HG03442 (cell line): ENCODE measurements around the gene PLK3.
"Not testable (repeated sequence)": the region's sequence is repeated elsewhere in the genome, so short reads cannot be mapped to it uniquely, and the experiment has no call there.

Experiments
- ATAC-seq: cut with Tn5 transposase; IDR thresholded peaks from one replicate; pipeline ENCODE4 v1.9.1; 2021; ENCODE audit warnings: mild to moderate bottlenecking, moderate library complexity; ENCODE audit not compliant: unreplicated experiment

PLK3 gene

DNA sequence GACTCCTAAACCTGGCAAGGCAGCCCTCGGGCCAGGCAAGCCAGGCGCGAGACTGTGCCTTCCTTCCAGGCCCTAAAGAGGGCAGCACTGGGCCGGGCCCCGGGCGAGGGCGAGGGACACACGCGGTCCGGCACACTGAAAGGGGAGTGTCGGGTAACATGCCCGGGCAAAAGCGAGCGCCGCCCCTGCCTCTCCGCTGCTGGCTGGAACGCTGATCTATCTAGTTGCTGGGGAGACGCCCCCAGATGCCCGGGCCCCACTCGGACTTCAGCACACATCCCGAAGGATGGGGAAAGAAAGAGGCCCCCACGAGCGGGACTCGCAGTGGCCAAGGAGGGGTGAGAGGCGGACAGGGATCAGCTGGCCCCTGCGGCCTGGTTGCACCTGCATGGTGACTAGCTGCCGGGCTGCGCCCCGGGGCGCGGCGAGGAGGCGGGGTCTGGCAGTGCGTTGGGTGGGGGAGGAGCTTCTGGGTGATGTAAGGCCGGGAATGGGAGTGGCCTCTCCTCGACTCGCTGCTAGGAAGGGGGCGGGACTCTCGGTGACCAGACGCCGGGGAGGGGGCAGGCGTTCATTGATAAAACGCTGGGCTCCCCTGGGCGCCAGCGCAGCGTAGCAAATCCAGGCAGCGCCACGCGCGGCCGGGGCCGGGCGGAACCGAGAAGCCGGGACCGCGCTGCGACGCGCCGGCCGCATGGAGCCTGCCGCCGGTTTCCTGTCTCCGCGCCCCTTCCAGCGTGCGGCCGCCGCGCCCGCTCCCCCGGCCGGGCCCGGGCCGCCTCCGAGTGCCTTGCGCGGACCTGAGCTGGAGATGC, at the start of gene PLK3:
TSS of gene PLK3 (plus strand) at position 608 of the 815 bp plus-strand sequence. CDS start at position 695, 87 bp downstream.
- ATAC-seq, result peak; percentile 78

DNA sequence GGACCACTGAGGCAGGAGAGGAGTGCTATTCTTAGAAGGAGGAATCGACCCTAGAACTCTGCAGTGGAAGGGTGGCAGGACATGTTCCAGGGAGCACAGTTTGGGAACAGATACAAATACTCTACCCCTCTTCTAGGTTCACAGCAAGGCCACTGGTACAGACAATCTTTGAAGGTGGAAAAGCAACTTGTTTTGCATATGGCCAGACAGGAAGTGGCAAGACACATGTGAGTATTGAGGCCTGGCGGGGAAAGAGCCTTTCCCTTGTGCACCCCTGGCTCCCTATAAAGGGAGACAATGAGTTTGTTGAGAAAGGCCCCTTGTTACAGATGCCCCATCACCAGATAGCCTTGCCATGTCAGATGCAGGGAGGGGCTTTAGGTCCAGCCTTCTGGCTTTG, 42.8 kb upstream of the PLK3 start:
- ATAC-seq, result no peak

DNA sequence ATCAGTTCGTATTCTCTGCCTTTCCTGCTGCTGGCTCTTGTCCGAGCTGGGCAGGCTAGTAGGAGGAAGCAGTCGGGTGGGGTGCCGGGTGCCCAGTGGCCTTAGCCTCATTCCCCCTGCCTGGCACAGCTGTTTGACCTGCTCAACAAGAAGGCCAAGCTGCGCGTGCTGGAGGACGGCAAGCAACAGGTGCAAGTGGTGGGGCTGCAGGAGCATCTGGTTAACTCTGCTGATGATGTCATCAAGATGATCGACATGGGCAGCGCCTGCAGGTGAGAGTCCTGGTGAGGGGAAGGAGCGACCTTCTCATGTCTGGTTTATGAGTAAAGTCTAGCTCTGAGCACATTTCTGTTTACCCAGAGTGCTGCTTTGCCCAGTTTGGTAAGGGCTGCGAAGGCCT, 41.1 kb upstream of the PLK3 start:
- ATAC-seq, result no peak

DNA sequence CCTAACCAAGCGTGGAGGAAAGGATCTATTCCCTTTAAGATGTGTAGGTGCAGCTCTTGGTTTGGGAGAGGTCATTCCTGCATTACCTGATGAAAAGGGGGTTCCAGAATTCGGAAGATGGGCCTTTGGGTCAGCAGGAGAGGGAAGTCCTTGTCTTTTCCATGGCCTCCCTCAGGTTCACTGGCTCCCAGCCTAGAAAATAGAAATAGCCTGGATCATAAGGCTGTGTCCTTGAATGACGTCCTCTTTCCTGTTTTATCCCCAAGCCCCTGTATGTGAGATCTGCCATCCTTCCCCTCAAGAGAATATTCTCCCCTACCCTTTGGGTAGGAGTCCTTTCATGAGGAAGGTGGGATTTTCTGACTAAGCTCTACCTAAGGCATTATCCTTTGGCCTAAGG, 39.3 kb upstream of the PLK3 start:
- no peak for ATAC-seq

DNA sequence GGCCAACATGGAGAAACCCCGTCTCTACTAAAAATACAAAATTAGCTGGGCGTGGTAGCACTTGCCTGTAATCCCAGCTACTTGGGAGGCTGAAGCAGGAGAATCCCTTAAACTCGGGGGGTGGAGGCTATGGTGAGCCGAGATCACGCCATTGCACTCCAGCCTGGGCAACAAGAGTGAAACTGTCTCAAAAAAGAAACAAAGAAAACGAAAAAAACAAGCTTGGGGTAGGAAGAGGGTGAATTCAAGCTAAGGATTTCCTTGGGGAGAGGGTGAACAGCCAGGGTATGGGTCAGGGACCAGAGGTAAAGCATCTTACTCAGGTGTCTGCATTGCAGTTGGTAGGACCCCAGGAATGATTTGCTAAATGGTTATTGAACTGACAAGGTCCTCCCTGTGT, 33.8 kb upstream of the PLK3 start:
- not testable (repeated sequence) for ATAC-seq

DNA sequence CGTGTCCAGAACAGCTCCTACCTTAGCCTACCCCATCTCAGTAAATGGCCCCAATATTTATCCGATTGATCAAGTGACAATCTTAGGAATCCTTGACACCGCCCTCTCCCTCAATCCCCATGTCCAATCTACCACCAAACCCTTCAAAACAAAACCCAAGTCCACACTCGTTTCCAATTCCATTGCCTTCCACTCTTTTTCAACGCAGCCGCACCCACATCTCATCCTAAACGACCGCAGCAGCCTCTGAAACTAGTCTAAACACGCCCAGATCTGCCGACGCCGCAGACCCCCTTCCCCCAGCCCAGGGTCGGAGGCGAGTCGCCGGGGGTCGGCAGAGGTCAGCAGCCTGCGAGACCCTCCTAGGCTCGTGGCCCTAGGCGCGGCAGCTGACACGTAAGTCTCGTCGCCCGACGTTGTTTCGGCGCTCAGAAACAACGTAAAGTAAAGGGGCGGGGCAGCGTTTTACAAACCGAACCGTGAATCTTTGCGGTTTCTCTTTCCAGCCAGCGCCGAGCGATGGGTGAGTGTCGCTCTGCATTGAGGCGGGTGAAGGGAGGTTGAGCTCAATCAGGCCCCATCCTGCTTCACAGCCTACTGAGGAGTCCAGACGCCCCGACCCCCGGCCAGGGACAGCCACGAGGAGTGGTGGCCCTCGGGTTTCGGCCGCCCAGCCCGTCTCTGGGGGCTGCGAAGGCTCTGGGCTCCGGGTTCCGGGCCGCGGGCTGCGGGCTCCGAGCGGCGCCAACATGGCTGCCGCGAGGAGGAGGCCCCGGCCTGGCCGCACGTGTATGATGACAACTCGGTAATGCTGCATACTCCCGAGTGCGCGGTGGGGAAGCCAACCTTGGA, 24.9 kb upstream of the PLK3 start, which contains the start of gene RPS8:
TSS of gene RPS8 (plus strand) at position 463 of the 852 bp plus-strand sequence. CDS start at position 520, 57 bp downstream.
- peak; percentile 84 for ATAC-seq

DNA sequence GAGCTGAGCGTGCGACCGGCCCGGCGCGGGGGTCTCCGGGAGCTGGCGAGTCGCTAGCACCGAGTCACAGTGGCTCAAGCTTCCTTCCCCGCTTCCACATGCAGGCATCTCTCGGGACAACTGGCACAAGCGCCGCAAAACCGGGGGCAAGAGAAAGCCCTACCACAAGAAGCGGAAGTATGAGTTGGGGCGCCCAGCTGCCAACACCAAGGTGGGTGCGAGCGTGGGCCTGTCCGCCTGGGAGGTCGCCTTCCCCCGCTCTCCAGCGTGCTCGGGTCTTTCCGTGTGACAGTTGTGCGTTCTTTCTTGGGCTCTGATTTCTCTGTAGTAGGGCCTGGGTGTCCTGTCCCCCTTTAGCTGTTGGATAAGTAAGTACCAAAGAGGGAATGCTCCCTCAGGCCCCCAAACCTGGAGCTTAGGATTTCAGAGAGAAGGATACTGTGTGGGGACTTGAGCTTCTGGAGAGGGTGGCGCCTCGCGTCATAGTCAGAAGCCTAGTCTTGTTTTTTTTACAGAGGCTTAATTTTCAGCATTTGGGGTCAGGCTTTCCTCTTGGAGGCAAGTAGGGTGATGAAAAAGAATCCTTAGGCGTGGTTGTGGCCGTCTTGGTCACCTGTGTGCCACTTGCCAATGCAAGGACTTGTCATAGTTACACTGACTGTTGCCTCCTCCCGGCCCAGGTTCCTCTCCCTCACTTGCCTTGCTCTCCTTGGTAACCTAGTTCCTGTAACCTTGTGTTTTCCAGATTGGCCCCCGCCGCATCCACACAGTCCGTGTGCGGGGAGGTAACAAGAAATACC, 24.0 kb upstream of the PLK3 start:
- peak; percentile 7 for ATAC-seq

DNA sequence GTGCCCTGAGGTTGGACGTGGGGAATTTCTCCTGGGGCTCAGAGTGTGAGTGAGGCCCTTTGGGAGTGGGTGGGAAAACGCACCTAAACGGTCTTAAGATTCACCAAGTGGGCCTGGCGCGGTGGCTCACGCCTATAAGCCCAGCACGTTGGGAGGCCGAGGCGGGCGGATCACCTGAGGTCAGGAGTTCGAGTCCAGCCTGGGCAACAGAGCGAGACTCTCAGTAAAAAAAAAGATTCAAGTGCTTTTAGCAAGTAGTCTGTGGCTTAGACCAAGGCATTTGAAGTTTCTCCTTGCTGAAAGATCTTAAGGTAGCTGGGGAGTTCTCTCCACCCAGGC, 23.5 kb upstream of the PLK3 start:
- ATAC-seq, result no peak

DNA sequence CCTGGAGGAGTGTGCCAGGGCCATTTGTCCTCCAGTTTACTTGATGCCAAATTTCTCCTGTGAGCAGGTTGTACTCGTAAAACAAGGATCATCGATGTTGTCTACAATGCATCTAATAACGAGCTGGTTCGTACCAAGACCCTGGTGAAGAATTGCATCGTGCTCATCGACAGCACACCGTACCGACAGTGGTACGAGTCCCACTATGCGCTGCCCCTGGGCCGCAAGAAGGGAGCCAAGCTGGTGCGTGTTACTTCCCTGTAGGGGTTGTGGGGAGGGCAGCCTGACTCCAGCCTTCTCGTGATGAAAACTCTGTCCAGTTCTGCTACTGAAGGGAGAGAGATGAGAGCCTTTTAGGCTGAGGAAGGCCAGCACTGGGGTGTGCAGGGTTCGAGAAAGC, 22.6 kb upstream of the PLK3 start:
- ATAC-seq, result no peak

DNA sequence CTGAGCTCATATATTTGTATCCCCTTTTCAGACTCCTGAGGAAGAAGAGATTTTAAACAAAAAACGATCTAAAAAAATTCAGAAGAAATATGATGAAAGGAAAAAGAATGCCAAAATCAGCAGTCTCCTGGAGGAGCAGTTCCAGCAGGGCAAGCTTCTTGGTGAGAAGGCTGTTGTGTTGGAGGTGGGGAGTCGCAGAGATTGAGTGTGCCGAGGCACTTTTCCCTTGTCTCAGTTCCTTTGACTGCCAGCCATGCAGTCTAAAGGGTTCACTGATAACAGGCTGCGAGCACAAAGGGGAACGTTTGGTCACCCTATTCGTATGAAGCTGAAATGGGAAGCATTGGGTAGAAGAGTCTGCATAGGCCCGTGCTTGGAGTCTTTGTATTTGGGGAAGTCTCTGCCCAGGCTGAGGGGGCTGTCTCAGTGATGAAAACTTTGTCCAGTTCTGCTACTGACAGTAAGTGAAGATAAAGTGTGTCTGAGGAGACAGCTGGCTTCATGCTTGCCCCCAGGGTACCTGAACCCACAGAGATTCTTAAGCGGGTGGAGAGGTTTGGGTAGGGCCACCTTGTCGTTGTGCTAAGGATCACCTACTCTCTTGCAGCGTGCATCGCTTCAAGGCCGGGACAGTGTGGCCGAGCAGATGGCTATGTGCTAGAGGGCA, 22.1 kb upstream of the PLK3 start:
- ATAC-seq, result no peak

DNA sequence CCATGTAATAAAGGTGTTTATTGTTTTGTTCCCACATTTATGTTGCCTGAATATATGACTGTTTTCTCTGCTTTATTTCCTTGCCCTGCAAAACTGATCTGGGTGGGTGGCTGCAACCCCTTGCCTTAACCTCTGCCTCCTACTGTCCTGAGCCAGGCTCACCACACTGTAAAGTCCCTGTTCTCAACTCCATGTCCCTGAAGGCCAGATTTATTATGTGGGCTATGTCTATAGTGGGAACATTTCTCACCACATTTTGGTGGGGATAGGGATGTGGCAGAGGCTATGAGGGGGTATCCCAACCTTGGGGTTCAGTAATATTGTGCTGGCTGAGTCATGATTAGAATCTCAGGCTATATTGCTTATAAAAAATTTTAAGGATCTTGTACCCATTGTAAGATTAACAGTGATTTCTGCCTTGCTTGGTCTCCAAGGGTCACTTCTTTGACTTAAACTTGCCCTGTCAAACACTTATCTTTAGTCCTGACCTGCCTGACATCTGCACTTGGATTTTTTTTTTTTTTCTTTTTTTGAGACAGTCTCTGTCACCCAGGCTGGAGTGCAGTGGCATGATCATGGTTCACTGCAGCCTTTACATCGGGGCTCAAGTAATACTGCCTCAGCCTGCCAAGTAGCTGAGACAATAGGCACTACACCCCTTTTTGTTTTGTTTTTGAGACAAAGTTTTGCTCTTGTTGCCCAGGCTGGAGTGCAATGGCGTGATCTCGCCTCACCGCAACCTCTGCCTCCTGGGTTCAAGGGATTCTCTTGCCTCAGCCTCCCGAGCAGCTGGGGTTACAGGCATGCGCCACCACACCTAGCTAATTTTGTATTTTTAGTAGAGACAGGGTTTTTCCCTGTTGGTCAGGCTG, 21.2 kb upstream of the PLK3 start:
- ATAC-seq, result no peak

DNA sequence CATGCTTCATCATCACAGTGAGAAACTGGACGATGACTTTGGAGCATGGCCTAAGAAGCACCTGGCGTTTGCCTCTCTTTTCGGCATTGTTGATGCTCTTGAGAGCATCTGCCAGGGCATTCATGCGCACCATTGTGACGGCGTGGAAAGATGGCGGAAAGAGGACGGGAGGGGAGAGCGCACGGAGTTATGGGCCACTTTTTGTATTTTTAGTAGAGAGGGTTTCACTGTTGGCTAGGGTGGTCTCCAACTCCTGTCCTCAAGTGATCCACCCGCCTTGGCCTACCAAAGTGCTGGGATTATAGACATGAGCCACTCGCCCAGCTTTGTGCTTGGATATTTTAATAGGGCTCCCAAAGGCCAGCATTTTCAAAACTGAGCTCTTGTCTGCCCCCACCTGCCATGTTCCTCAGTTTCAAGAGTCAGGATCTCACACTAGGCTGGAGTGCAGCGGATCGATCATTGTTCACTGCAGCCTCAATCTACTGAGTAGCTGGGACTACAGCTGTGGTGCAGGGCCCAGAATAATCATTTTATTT, 19.5 kb upstream of the PLK3 start:
- no peak for ATAC-seq

DNA sequence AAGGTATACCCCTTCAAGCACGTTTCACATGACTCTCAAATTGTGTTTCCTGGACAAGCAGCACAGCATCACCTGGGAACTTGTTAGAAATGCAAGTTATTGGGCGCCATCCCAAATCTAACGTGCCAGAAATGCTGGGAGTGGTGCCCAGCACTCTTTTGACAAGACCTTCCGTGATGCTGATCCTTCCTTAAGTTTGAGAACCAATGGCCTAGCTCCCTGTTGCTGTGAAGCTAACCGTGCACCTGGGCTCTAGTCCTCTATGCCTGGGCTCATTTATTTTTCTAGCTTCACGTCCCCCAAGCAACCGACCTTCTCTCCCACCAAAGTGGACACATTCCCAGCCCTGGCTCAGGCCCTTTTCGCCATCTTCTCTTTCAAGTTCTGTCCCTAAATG, 16.5 kb upstream of the PLK3 start:
- ATAC-seq, result no peak

DNA sequence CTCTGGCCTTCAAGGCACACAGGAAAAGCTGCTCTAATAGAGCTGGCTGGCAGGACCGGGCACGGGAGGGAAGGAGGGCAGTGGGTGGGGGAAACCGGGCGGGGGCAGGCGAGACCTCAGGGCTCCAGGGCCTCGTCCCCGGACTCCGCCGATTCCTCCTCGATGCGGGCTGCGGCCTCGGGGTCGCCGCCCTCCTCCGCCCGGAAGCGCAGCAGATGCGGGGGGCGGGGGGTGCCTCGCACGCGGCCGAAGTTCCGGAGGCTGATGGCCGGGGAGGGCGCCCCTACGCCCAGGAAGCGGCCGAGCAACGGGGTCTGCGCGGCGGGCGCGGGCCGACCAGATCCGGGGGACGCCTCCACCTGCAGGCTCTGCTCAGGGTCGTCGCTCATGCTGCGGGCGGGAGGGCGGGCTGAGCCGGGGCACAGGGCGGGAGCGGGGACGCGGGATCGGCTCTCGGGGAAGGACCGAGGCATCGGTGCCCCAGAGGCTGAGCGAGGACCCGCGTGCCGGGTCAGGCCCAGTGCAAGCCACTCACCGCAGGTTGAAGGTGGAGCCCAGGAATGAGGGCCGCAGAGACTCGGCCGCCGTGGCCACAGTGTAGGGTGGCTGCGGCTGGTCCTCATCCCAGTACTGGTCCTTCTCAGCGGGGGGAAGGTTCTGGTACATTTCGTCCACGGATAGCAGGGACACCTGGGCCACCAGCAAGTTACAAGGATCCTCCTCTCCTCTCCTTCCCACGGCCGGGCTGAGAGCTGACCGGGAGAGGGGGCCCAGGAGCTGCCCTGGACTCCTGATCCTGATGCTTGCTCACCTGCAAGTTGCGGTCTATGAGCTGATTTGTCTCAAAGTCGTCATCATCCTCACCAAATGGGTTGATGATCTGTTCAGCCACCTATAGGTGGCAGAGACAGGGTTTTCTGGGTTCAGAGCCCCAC, 15.8 kb upstream of the PLK3 start:
- ATAC-seq, result no peak

DNA sequence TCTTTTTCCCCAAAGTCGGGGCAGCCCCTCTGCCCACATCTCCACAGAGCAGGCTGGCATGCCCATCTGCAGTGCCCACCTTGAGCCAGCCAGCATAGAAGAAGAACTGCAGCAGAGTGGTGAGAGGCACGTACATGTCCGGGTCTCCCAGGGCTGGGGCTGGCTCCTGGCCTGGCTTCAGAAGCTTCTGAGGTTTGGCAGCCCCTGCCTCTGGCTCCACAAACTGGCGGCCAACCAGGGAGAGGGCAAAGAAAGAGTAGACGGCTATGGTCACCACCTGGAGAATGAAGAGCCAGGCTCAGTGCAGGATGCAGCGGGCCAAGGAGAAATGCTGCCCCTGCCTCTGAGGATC, 15.2 kb upstream of the PLK3 start:
- no peak for ATAC-seq

DNA sequence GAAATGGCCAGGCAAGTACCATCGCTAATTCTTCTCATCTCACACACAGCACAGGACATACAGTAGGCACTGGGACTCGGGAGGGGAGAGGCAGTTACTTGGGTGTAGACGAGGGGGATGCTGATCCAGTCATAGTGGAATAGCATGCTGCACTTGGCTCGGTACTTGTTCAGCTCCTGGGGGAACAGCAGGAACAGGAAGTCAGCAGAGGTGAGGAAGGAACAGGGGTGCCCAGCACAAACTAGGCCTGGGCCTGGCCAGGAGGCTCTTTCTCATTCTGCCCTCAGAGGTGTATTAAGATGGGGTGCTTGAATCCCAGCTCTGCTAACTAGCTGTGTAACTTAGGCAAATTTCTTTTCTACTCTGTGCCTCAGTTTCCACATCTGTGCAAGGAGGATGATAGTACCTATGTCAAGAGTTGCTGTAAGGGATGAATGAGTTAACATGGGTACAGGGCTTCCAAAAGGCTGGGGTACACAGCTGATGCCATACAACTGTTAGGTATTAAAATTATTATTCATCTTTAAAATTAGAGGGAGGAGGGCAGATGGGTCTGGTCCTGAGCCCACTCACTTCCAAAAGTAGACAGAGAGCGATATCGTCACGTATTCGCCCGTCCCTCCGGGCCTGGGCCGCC, 14.6 kb upstream of the PLK3 start:
- no peak for ATAC-seq

DNA sequence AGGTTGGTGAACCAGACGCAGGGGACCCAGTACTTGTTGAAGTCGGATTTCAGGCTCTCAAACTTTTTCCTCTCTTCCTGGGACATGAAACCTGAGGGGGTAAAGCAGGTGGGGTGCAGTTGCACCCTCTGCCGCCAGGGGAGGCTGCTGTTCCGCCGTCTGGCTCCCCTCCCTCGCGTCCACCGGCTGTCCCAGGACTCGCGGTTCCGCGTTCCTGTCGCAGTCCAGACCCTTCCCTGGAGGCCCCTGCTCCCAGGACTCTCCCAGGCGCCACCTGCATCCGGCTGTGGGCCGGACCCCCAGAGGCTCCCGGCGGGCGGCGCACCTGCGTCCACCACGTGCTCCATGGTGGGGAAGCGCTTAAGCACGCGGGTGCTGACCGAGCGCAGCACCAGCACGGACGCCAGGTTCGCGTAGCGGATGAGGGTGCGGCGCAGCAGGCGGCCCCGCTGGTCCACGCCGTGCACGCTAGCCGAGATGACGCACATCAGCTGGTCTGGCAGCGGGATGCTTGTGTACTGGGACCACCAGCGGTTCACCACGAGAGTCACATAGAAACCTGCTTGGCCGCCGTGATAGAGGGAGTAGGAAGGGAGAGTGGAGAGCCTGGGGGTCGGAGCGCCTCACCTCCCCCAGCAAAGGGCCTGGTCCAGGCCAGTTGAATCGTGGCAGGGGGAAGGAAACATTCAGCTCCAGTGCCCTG, 13.9 kb upstream of the PLK3 start:
- ATAC-seq, result peak; percentile 45
